Hepatocyte (in vitro differentiated cells): ENCODE data around the gene CD27. TPM values are rescaled to one million over a fixed set of nuclear protein-coding genes. Genes with fewer than 3 reads are reported as not detected.

Experiments
- DNase-seq: peaks from one replicate; pipeline ENCODE4 v3.0.0-alpha.2; 2016; ENCODE audit warnings: low spot score
- H2AFZ ChIP-seq: fragments of 200-600 bp; sonication (generic); 2 replicates; pipeline ENCODE4 v1.6.0; 2016; ENCODE audit warnings: antibody characterized with exemption, mild to moderate bottlenecking
- H3K27ac ChIP-seq: fragments of 200-600 bp; sonication (generic); 2 replicates; pipeline ENCODE4 v1.5.1; 2016; ENCODE audit warnings: mild to moderate bottlenecking
- H3K27me3 ChIP-seq: fragments of 200-600 bp; sonication (generic); 2 replicates; pipeline ENCODE4 v1.6.1; 2016
- H3K36me3 ChIP-seq: fragments of 200-600 bp; sonication (generic); replicated peaks from 2 replicates; pipeline ENCODE4 v1.5.1; 2016; ENCODE audit warnings: low read depth; ENCODE audit not compliant: insufficient read depth
- H3K4me1 ChIP-seq: fragments of 200-600 bp; sonication (generic); 2 replicates; pipeline ENCODE4 v1.5.1; 2016; ENCODE audit warnings: mild to moderate bottlenecking, moderate library complexity; ENCODE audit not compliant: insufficient read depth
- H3K4me2 ChIP-seq: fragments of 200-600 bp; sonication (generic); 2 replicates; pipeline ENCODE4 v1.6.0; 2016
- H3K4me3 ChIP-seq: fragments of 200-600 bp; sonication (generic); 2 replicates; pipeline ENCODE4 v1.5.1; 2016; ENCODE audit warnings: mild to moderate bottlenecking
- H3K79me2 ChIP-seq: fragments of 200-600 bp; sonication (generic); 2 replicates; pipeline ENCODE4 v1.6.0; 2017; ENCODE audit warnings: mild to moderate bottlenecking
- H3K9me2 ChIP-seq: fragments of 200-600 bp; sonication (generic); replicated peaks from 2 replicates; pipeline ENCODE4 v1.6.0; 2017; ENCODE audit warnings: mild to moderate bottlenecking; ENCODE audit not compliant: insufficient read depth
- H3K9me3 ChIP-seq: fragments of 200-600 bp; sonication (generic); 2 replicates; pipeline ENCODE4 v1.5.1; 2016; ENCODE audit warnings: low read depth, mild to moderate bottlenecking
- H4K20me1 ChIP-seq: fragments of 200-600 bp; sonication (generic); 2 replicates; pipeline ENCODE4 v1.6.0; 2016; ENCODE audit warnings: mild to moderate bottlenecking; ENCODE audit not compliant: insufficient read depth, poor library complexity, severe bottlenecking
- CTCF ChIP-seq: fragments of 200-600 bp; sonication (generic); IDR thresholded peaks from 2 replicates; pipeline ENCODE4 v1.5.1; 2016; ENCODE audit warnings: antibody characterized with exemption, mild to moderate bottlenecking; ENCODE audit not compliant: poor library complexity
- EZH2 ChIP-seq: fragments of 200-600 bp; sonication (generic); IDR thresholded peaks from 2 replicates; pipeline ENCODE4 v1.6.1; 2016; ENCODE audit warnings: antibody characterized with exemption, mild to moderate bottlenecking, borderline replicate concordance
- EZH2phosphoT487 ChIP-seq: fragments of 200-600 bp; sonication (generic); IDR thresholded peaks from one replicate; pipeline ENCODE4 v1.6.1; 2018; ENCODE audit warnings: antibody characterized with exemption, mild to moderate bottlenecking, low read depth, moderate library complexity; ENCODE audit not compliant: unreplicated experiment, severe bottlenecking
- WGBS: methylation state at CpG from one replicate; pipeline ENCODE4 v1.1.6; 2016; ENCODE audit warnings: low lambda C conversion rate; ENCODE audit errors: missing lambda C conversion rate; 5-methylcytosine and 5-hydroxymethylcytosine counted together
- polyA plus RNA-seq: library from polyadenylated mRNA; unstranded; fragments of >200 nt; fragmentation: Nextera tagmentation; extraction: Ambion mirVana; gene quantifications from 2 replicates; pipeline ENCODE4 v1.2.1, GENCODE V29; 2016
- total RNA-seq: library from RNA; depleted of rRNA; stranded (reverse); fragments of >200 nt; gene quantifications from 2 replicates; pipeline ENCODE4 v1.2.3, GENCODE V29; 2014

CD27 gene
- total and polyA plus RNA-seq, 2 experiments from 2014 or later, result 0.15 TPM; not detected in 1

DNA sequence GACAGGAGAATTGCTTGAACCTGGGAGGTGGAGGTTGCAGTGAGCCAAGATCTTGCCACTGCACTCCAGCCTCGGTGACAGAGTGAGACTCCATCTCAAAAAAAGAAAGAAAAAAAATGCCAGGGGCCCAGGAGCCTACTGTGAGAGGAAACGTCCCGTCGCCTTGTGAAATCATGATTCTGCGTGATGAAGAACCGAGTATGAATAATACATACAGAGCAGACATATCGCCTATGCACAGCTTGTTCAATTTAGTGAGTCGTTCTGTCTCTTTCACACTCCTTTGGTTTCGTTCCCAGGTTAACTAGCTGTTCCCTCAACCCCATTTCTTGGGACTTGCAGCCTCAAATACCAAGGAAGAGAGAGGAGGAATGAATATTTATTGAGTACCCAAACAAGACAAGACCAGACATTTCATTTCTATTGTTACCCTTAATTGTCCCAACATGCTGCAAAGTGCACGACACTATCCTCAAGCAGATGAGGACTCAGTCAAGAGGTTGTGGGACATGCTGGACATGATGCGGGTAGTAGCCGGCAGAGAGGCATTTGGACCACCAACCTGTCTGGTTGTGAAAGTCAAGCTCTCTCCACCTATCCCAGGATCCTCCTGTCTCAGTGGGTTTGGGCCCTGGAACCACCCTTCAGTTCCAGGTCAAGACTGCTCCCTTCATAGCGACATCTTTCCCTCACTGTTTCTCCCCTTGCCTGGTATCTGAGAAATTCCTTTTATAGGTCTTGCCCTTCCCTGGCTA, 8.6 kb upstream of the CD27 start:
- H4K20me1 ChIP-seq, result no peaks in the 10 kb centered on the region
- H3K9me2 ChIP-seq, result no peaks in the 10 kb centered on the region
- no peak overlapping the region for H2AFZ ChIP-seq
- no peak overlapping the region for H3K4me3 ChIP-seq
- no peak for DNase-seq
- H3K36me3 ChIP-seq, result no peaks in the 10 kb centered on the region
- 87% methylated on average over 13 of the region's 13 CpGs for WGBS
- no peaks in the 10 kb centered on the region for H3K79me2 ChIP-seq
- no peaks in the 10 kb centered on the region for H3K9me3 ChIP-seq
- no peak overlapping the region for H3K4me2 ChIP-seq
- H3K4me1 ChIP-seq, result no peaks in the 10 kb centered on the region
- H3K27me3 ChIP-seq, result no peaks in the 10 kb centered on the region
- TF ChIP-seq EZH2, result no peak
- TF ChIP-seq EZH2phosphoT487, result no peak
- no peak for TF ChIP-seq CTCF
- no peak overlapping the region for H3K27ac ChIP-seq

- WGBS, result 96% methylated on average over 3 of the region's 3 CpGs
Measured at GRCh38 chr12:6437586-6437985, 7.2 kb upstream of the CD27 start.

DNA sequence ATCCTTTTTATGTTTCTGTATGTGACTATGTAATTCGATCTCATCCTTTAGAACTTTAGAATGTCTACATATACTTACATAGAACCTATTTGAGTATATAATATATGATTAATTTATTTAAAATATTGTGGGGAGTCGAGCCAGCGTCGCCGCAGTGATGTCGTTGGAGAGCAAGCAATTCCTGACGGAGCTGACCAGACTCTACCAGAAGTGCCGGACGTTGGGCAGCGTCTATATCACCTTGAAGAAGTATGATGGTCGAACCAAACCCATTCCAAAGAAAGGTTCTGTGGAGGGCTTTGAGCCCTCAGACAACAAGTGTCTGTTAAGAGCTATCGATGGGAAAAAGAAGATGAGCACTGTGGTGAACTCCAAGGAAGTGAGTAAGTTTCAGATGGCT, 6.4 kb upstream of the CD27 start:
- no peaks in the 10 kb centered on the region for H3K36me3 ChIP-seq
- H3K79me2 ChIP-seq, result no peaks in the 10 kb centered on the region
- H3K4me1 ChIP-seq, result no peaks in the 10 kb centered on the region
- 95% methylated on average over 12 of the region's 12 CpGs for WGBS
- H3K27ac ChIP-seq, result no peak overlapping the region
- no peak for TF ChIP-seq CTCF
- TF ChIP-seq EZH2phosphoT487, result no peak
- TF ChIP-seq EZH2, result no peak
- H3K4me2 ChIP-seq, result no peak overlapping the region
- no peaks in the 10 kb centered on the region for H3K9me2 ChIP-seq
- no peak overlapping the region for H3K4me3 ChIP-seq
- no peaks in the 10 kb centered on the region for H4K20me1 ChIP-seq
- no peaks in the 10 kb centered on the region for H3K27me3 ChIP-seq
- H2AFZ ChIP-seq, result no peak overlapping the region
- H3K9me3 ChIP-seq, result no peaks in the 10 kb centered on the region
- no peak for DNase-seq

More at GRCh38 chr12:6437586-6437985, 7.2 kb upstream of the CD27 start:
- Histone ChIP-seq H2AFZ (no peak overlapping the region), H4K20me1 (no peaks in the 10 kb centered on the region), H3K4me2 (no peak overlapping the region), H3K36me3 (no peaks in the 10 kb centered on the region), H3K27me3 (no peaks in the 10 kb centered on the region), H3K79me2 (no peaks in the 10 kb centered on the region), H3K9me2 (no peaks in the 10 kb centered on the region), H3K4me3 (no peak overlapping the region), H3K9me3 (no peaks in the 10 kb centered on the region), H3K27ac (no peak overlapping the region), H3K4me1 (no peaks in the 10 kb centered on the region)
- no peak for DNase-seq
- no peak for TF ChIP-seq EZH2

- Histone ChIP-seq H3K9me2 (no peaks in the 10 kb centered on the region), H3K4me2 (no peak overlapping the region), H3K36me3 (no peaks in the 10 kb centered on the region), H3K4me3 (no peak overlapping the region), H2AFZ (no peak overlapping the region), H3K27me3 (no peaks in the 10 kb centered on the region), H3K9me3 (no peaks in the 10 kb centered on the region), H4K20me1 (no peaks in the 10 kb centered on the region), H3K79me2 (no peaks in the 10 kb centered on the region), H3K27ac (no peak overlapping the region), H3K4me1 (no peaks in the 10 kb centered on the region)
- no peak for DNase-seq
- TF ChIP-seq EZH2phosphoT487, result no peak
- TF ChIP-seq EZH2, result no peak
- no peak for TF ChIP-seq CTCF
- WGBS, result 91% methylated on average over 1 of the region's 1 CpG
Measured at GRCh38 chr12:6440391-6440790, 4.4 kb upstream of the CD27 start.
